ENCODE data around the gene LCN6. TPM values are rescaled to one million over a fixed set of nuclear protein-coding genes. Genes with fewer than 3 reads are reported as not detected.
A peak's percentile ranks its signal among the peaks of the same experiment; 100 is the strongest.
"Not testable (repeated sequence)": the region's sequence is repeated elsewhere in the genome, so short reads cannot be mapped to it uniquely, and the experiment has no call there.

LCN6 gene, protein sequence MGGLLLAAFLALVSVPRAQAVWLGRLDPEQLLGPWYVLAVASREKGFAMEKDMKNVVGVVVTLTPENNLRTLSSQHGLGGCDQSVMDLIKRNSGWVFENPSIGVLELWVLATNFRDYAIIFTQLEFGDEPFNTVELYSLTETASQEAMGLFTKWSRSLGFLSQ
- total RNA-seq = 1 to 10 TPM in 2 of 4 donors, not detected in 2; 1.1 to 2.9 TPM

- Histone ChIP-seq H3K27me3 (peaks cover 27% of the 10 kb centered on the region), H3K36me3 (no peaks in the 10 kb centered on the region), H3K4me3 (no peak within 1 kb of the TSS), H3K4me1 (no peaks in the 10 kb centered on the region), H3K9me3 (no peaks in the 10 kb centered on the region), H3K27ac (peak within 1 kb of the TSS in 1 of 4 donors; percentile 43)
- intact Hi-C loops (cut with DNase I; ENCODE audit: low total_unique reads) = no loop called here
- in situ Hi-C loops (cut with MboI; ENCODE audit: low pct_ligation_motif_present in 1 of 4, low pct_unique_long_range_greater_than_20kb in 1 of 4, low sequenced_read_pairs in 3 of 4) = no loop called here
- DNase-seq = no peak
- WGBS, 2 donors (ENCODE audit: low coverage in 1 of 2) = 42% methylated on average over 3 of the region's 8 CpGs; no CpG with 5 or more reads in 1 of the 2 donors
- no peak for TF ChIP-seq EP300 (IDR thresholded peaks at IDR 0.05; ENCODE audit: low read depth)
- no peak for TF ChIP-seq CTCF (IDR thresholded peaks at IDR 0.05)
- no peak for TF ChIP-seq POLR2A (IDR thresholded peaks at IDR 0.05)
- TF ChIP-seq POLR2AphosphoS5 (IDR thresholded peaks at IDR 0.05) = no peak
Observed at GRCh38 chr9:136748201-136748600, at the start of gene LCN6. LCN6 (minus strand) TSS chr9:136748525; CDS start chr9:136748483, 42 bp downstream.

- Histone ChIP-seq H3K27ac (peak overlapping the region in 1 of 4 donors; percentile 46), H3K4me1 (peaks cover 14 to 93% (median 65%) of the 10 kb centered on the region in 4 donors), H3K27me3 (peaks cover 49% of the 10 kb centered on the region)
- H3K36me3 ChIP-seq; H3K4me3 ChIP-seq; intact Hi-C loops (cut with DNase I; ENCODE audit: low total_unique reads); DNase-seq; H3K9me3 ChIP-seq: not testable (repeated sequence)
- TF ChIP-seq POLR2A (IDR thresholded peaks at IDR 0.05) = peak; percentile 13
- in situ Hi-C loops (cut with MboI; ENCODE audit: low pct_ligation_motif_present in 1 of 4, low pct_unique_long_range_greater_than_20kb in 1 of 4, low sequenced_read_pairs in 3 of 4) = loop anchor here in 2 of 4 donors (25.0 kb wide), 1 partner anchor 240 kb away; the partner anchor contains the start of genes ABCA2 (in 2 of the 2), FUT7 (in 2 of the 2) and NPDC1 (in 2 of the 2)
- 0 to 21% methylated on average over 3 to 10 of the region's 10 CpGs for WGBS, 2 donors (ENCODE audit: low coverage in 1 of 2)
Observed at GRCh38 chr9:136796775-136797347, 48.5 kb upstream of the LCN6 start.

GRCh38 chr9:136796238-136796774, 48.0 kb upstream of the LCN6 start, which contains the start of gene CCDC183:
CCDC183 (plus strand) TSS chr9:136796338; CDS start chr9:136796398, 60 bp downstream.
- Histone ChIP-seq H3K4me3 (no peak within 1 kb of the TSS), H3K27me3 (peaks cover 45% of the 10 kb centered on the region), H3K27ac (peak within 1 kb of the TSS in 1 of 4 donors; percentile 46), H3K4me1 (peaks cover 14 to 92% (median 67%) of the 10 kb centered on the region in 4 donors), H3K9me3 (no peaks in the 10 kb centered on the region), H3K36me3 (no peaks in the 10 kb centered on the region)
- intact Hi-C loops (cut with DNase I; ENCODE audit: low total_unique reads) = no loop called here
- in situ Hi-C loops (cut with MboI; ENCODE audit: low pct_ligation_motif_present in 1 of 4, low pct_unique_long_range_greater_than_20kb in 1 of 4, low sequenced_read_pairs in 3 of 4) = loop anchor here in 2 of 4 donors (25.0 kb wide), 1 partner anchor 241 kb away; the partner anchor contains the start of genes ABCA2 (in 2 of the 2), FUT7 (in 2 of the 2) and NPDC1 (in 2 of the 2)
- DNase-seq = no peak
- 34 to 45% methylated on average over 4 to 5 of the region's 5 CpGs for WGBS, 2 donors (ENCODE audit: low coverage in 1 of 2)
- TF ChIP-seq POLR2A (IDR thresholded peaks at IDR 0.05) (no peak), POLR2AphosphoS5 (IDR thresholded peaks at IDR 0.05) (no peak), CTCF (IDR thresholded peaks at IDR 0.05) (no peak), EP300 (IDR thresholded peaks at IDR 0.05; ENCODE audit: low read depth) (no peak)

- H3K27me3 ChIP-seq = peaks cover 31% of the 10 kb centered on the region
- TF ChIP-seq EP300 (IDR thresholded peaks at IDR 0.05; ENCODE audit: low read depth) = no peak
- TF ChIP-seq POLR2AphosphoS5 (IDR thresholded peaks at IDR 0.05) = no peak
- TF ChIP-seq POLR2A (IDR thresholded peaks at IDR 0.05) = no peak
- no peak for TF ChIP-seq CTCF (IDR thresholded peaks at IDR 0.05)
- no peak for DNase-seq
- in situ Hi-C loops (cut with MboI; ENCODE audit: low pct_ligation_motif_present in 1 of 4, low pct_unique_long_range_greater_than_20kb in 1 of 4, low sequenced_read_pairs in 3 of 4) (loop anchor here in 2 of 4 donors (25.0 kb wide), 1 partner anchor 242 kb away; the partner anchor contains the start of genes ABCA2 (in 2 of the 2), FUT7 (in 2 of the 2) and NPDC1 (in 2 of the 2)), intact Hi-C loops (cut with DNase I; ENCODE audit: low total_unique reads) (no loop called here)
- H3K27ac ChIP-seq = peak overlapping the region in 2 of 4 donors; percentile 95 to 98
- no peaks in the 10 kb centered on the region for H3K36me3 ChIP-seq
- 60 to 73% methylated on average over 2 to 6 of the region's 6 CpGs for WGBS, 2 donors (ENCODE audit: low coverage in 1 of 2)
- no peak overlapping the region for H3K4me3 ChIP-seq
- H3K9me3 ChIP-seq = no peaks in the 10 kb centered on the region
- H3K4me1 ChIP-seq = peaks cover 14 to 85% (median 61%) of the 10 kb centered on the region in 4 donors
Observed at GRCh38 chr9:136795000-136795348, 46.6 kb upstream of the LCN6 start.

Data from transverse colon (tissue), 4 donors.